Liver (tissue), 3 donors: ENCODE measurements around the gene SPATA1.

Source experiments
- ATF3 ChIP-seq: IDR thresholded peaks from 2 replicates; pipeline ENCODE4 v1.6.1; 2016; ENCODE audit warnings: antibody characterized with exemption
- CTCF ChIP-seq: fragments of 150-350 bp; IDR thresholded peaks from 2 replicates; pipeline ENCODE4 v1.5.1; 2017; ENCODE audit warnings: improper control_type of control experiment, low read depth, low read length; ENCODE audit not compliant: missing input control
- FOXA1 ChIP-seq: IDR thresholded peaks from 2 replicates; pipeline ENCODE4 v1.6.1; 2016; ENCODE audit warnings: antibody characterized with exemption
- MAX ChIP-seq: IDR thresholded peaks from 2 replicates; pipeline ENCODE4 v1.6.1; 2016; ENCODE audit warnings: antibody characterized with exemption
- RXRA ChIP-seq, 2 donors: IDR thresholded peaks; 2 replicates each; pipeline ENCODE4 v1.6.1; 2017 to 2018; ENCODE audit warnings: antibody characterized with exemption in 2 of 2, mild to moderate bottlenecking in 1 of 2
- TAF1 ChIP-seq: conservative IDR thresholded peaks from 2 replicates; pipeline ENCODE4 v1.6.1; 2016; ENCODE audit warnings: antibody characterized with exemption, mild to moderate bottlenecking
- YY1 ChIP-seq: IDR thresholded peaks from 2 replicates; pipeline ENCODE4 v1.6.1; 2016; ENCODE audit warnings: antibody characterized with exemption, mild to moderate bottlenecking
- ZBTB33 ChIP-seq: IDR thresholded peaks from 2 replicates; pipeline ENCODE4 v1.6.1; 2016; ENCODE audit warnings: antibody characterized with exemption
- donor health status: healthy.
- donor health status: healthy.

- TF ChIP-seq MAX (peak; percentile 8), YY1 (no peak), ZBTB33 (no peak), RXRA (IDR thresholded peaks at IDR 0.05) (no peak), CTCF (no peak), TAF1 (no peak), FOXA1 (no peak), ATF3 (no peak)
Observed at GRCh38 chr1:84505493-84506001, 639 bp upstream of the SPATA1 start.
